ENCODE data around the gene CARS2.

DNA sequence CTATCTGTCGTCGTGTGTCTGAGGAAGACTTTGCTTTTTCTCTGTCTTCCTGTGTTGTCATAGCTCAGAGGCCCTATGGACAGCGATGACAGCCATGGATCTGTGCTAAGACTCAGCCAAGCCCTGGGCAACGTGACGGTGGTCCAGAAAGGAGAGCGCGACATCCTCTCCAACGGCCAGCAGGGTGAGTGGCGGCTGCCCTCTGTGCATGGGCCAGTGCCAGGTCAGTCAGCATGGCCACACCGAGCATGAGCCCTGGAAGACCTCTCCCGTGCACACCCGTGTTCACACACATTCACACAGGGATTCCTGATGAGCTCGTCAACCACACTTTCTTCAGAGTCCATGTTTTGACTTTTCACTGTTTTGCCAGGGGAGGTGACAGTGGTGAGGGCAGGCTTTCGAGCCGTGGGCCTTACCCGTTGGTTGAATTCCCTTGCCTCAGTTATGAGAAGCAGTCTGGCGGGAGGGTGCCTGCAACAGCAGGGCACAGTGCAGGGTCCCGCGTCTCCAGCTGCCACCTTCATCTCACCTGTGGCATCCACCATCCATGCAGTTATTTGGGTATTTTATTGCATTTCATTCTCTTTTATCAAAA, 70.4 kb downstream of the CARS2 start:
- TF ChIP-seq POLR2A (IDR thresholded peaks at IDR 0.05; ENCODE audit: low read depth, low read length) = no peak
- TF ChIP-seq, protein P1, sequence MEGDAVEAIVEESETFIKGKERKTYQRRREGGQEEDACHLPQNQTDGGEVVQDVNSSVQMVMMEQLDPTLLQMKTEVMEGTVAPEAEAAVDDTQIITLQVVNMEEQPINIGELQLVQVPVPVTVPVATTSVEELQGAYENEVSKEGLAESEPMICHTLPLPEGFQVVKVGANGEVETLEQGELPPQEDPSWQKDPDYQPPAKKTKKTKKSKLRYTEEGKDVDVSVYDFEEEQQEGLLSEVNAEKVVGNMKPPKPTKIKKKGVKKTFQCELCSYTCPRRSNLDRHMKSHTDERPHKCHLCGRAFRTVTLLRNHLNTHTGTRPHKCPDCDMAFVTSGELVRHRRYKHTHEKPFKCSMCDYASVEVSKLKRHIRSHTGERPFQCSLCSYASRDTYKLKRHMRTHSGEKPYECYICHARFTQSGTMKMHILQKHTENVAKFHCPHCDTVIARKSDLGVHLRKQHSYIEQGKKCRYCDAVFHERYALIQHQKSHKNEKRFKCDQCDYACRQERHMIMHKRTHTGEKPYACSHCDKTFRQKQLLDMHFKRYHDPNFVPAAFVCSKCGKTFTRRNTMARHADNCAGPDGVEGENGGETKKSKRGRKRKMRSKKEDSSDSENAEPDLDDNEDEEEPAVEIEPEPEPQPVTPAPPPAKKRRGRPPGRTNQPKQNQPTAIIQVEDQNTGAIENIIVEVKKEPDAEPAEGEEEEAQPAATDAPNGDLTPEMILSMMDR (IDR thresholded peaks at IDR 0.05; ENCODE audit: extremely low read depth in 1 of 2, insufficient read depth in 1 of 2, low read depth in 1 of 2, low read length in 2 of 2) = no peak
- TF ChIP-seq EZH2 (IDR thresholded peaks at IDR 0.05; ENCODE audit: borderline replicate concordance, low read depth, low read length, severe bottlenecking) = no peak
- TF ChIP-seq, protein P2, sequence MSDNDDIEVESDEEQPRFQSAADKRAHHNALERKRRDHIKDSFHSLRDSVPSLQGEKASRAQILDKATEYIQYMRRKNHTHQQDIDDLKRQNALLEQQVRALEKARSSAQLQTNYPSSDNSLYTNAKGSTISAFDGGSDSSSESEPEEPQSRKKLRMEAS (IDR thresholded peaks at IDR 0.05; ENCODE audit: insufficient read depth, insufficient read length) = no peak
- no peak for TF ChIP-seq POLR2AphosphoS5 (IDR thresholded peaks at IDR 0.05; ENCODE audit: insufficient read depth, low read depth, low read length)
- TF ChIP-seq MYC (IDR thresholded peaks at IDR 0.05; ENCODE audit: low read depth, low read length) = no peak
